ENCODE data around the gene TMEM184C. TPM values are rescaled to one million over a fixed set of nuclear protein-coding genes. Genes with fewer than 3 reads are reported as not detected.

TMEM184C gene
- total RNA-seq, 2 donors from 2014 or later, result 30.3 to 35.7 TPM

- no peak overlapping the region for H3K4me3 Mint-ChIP-seq
- Histone ChIP-seq H3K27me3 (ENCODE audit: control insufficient read depth, insufficient read depth, low read length, poor library complexity, severe bottlenecking) (no peaks in the 10 kb centered on the region), H3K27ac (ENCODE audit: low read depth, low read length) (no peak overlapping the region), H3K9ac (ENCODE audit: extremely low read depth, low read length, poor library complexity, severe bottlenecking) (no peak overlapping the region), H3K4me1 (ENCODE audit: control insufficient read depth, insufficient read depth, low read length) (no peaks in the 10 kb centered on the region), H3K9me3 (ENCODE audit: control insufficient read depth, low read length) (no peaks in the 10 kb centered on the region), H3K4me3 (ENCODE audit: low read length) (no peak overlapping the region), H3K36me3 (ENCODE audit: control insufficient read depth, insufficient read depth, low read length) (peaks cover 17% of the 10 kb centered on the region)
- peaks cover 41% of the 10 kb centered on the region for H3K36me3 Mint-ChIP-seq (ENCODE audit: low read depth)
- TF ChIP-seq, protein P1, sequence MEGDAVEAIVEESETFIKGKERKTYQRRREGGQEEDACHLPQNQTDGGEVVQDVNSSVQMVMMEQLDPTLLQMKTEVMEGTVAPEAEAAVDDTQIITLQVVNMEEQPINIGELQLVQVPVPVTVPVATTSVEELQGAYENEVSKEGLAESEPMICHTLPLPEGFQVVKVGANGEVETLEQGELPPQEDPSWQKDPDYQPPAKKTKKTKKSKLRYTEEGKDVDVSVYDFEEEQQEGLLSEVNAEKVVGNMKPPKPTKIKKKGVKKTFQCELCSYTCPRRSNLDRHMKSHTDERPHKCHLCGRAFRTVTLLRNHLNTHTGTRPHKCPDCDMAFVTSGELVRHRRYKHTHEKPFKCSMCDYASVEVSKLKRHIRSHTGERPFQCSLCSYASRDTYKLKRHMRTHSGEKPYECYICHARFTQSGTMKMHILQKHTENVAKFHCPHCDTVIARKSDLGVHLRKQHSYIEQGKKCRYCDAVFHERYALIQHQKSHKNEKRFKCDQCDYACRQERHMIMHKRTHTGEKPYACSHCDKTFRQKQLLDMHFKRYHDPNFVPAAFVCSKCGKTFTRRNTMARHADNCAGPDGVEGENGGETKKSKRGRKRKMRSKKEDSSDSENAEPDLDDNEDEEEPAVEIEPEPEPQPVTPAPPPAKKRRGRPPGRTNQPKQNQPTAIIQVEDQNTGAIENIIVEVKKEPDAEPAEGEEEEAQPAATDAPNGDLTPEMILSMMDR (conservative IDR thresholded peaks at IDR 0.05), result no peak
- 95 to 100% methylated on average over 1 of the region's 1 CpG for WGBS, 2 experiments (ENCODE audit: insufficient coverage in 1 of 2, insufficient read length in 1 of 2)
- H3K27ac Mint-ChIP-seq, result no peak overlapping the region
- H3K27me3 Mint-ChIP-seq (ENCODE audit: insufficient read depth), result no peaks in the 10 kb centered on the region
- DNase-seq, result no peak
- peaks cover 10% of the 10 kb centered on the region for H3K4me1 Mint-ChIP-seq
- H3K9me3 Mint-ChIP-seq, result no peaks in the 10 kb centered on the region
These were observed 57.3 kb downstream of the TMEM184C start for GRCh38 chr4:147674496-147674895.

GRCh38 chr4:147678106-147678505 lies 60.9 kb downstream of the TMEM184C start:
- H3K27me3 Mint-ChIP-seq (ENCODE audit: insufficient read depth), result no peaks in the 10 kb centered on the region
- Histone ChIP-seq H3K9ac (ENCODE audit: extremely low read depth, low read length, poor library complexity, severe bottlenecking) (no peak overlapping the region), H3K27me3 (ENCODE audit: control insufficient read depth, insufficient read depth, low read length, poor library complexity, severe bottlenecking) (no peaks in the 10 kb centered on the region), H3K4me3 (ENCODE audit: low read length) (no peak overlapping the region), H3K27ac (ENCODE audit: low read depth, low read length) (no peak overlapping the region), H3K36me3 (ENCODE audit: control insufficient read depth, insufficient read depth, low read length) (peaks cover 14% of the 10 kb centered on the region), H3K9me3 (ENCODE audit: control insufficient read depth, low read length) (no peaks in the 10 kb centered on the region), H3K4me1 (ENCODE audit: control insufficient read depth, insufficient read depth, low read length) (no peaks in the 10 kb centered on the region)
- TF ChIP-seq, protein P1 (conservative IDR thresholded peaks at IDR 0.05), result no peak
- H3K27ac Mint-ChIP-seq, result peak overlapping the region; percentile 64
- peaks cover 17% of the 10 kb centered on the region for H3K4me1 Mint-ChIP-seq
- DNase-seq, result no peak
- no peak overlapping the region for H3K4me3 Mint-ChIP-seq
- WGBS, 2 experiments (ENCODE audit: insufficient coverage in 1 of 2, insufficient read length in 1 of 2), result 83 to 94% methylated on average over 3 to 5 of the region's 5 CpGs
- H3K9me3 Mint-ChIP-seq, result no peaks in the 10 kb centered on the region
- peaks cover 21% of the 10 kb centered on the region for H3K36me3 Mint-ChIP-seq (ENCODE audit: low read depth)

DNA sequence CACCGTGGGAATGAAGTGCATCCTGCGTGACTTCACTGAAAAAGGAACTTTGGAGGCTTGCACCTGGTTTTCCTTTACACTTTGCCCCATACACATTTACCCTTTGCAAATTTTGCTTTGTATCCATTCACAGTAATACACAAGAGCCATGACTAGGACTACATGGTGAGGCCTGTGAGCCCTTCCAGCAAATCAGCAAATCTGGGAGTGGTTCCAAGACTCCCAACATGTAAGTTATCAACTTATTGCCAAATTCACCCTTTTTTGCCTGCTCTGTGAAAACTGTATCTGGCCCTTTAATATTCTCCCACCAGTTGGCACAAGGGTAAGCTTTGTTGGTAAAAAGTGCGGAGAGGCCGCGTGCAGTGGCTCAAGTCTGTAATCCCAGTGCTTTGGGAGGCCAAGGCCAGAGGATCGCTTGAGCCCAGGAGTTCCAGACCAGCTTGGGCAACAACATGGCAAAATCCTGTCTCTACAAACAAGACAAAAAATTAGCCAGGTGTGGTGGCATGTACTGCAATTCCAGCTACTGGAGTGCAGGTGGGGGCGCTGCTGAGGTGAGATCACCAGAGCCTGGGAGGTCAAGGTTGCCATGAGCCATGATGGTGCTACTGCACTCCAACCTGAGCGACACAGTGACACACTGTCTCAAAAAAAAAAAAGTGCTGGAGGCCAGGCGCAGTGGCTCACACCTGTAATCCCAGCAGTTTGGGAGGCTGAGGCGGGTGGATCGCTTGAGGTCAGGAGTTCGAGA lies 61.8 kb downstream of the TMEM184C start:
- no peak overlapping the region for H3K27ac ChIP-seq (ENCODE audit: low read depth, low read length)
- Mint-ChIP-seq H3K4me3 (no peak overlapping the region), H3K9me3 (no peaks in the 10 kb centered on the region), H3K36me3 (ENCODE audit: low read depth) (peaks cover 21% of the 10 kb centered on the region), H3K27ac (peak overlapping the region; percentile 80), H3K4me1 (peaks cover 20% of the 10 kb centered on the region), H3K27me3 (ENCODE audit: insufficient read depth) (no peaks in the 10 kb centered on the region)
- peaks cover 14% of the 10 kb centered on the region for H3K36me3 ChIP-seq (ENCODE audit: control insufficient read depth, insufficient read depth, low read length)
- no peaks in the 10 kb centered on the region for H3K27me3 ChIP-seq (ENCODE audit: control insufficient read depth, insufficient read depth, low read length, poor library complexity, severe bottlenecking)
- peak; percentile 86 for DNase-seq
- 91 to 96% methylated on average over 6 to 12 of the region's 12 CpGs for WGBS, 2 experiments (ENCODE audit: insufficient coverage in 1 of 2, insufficient read length in 1 of 2)
- H3K4me1 ChIP-seq (ENCODE audit: control insufficient read depth, insufficient read depth, low read length), result no peaks in the 10 kb centered on the region
- H3K4me3 ChIP-seq (ENCODE audit: low read length), result no peak overlapping the region
- H3K9me3 ChIP-seq (ENCODE audit: control insufficient read depth, low read length), result no peaks in the 10 kb centered on the region
- TF ChIP-seq, protein P1 (conservative IDR thresholded peaks at IDR 0.05), result peak; percentile 73
- no peak overlapping the region for H3K9ac ChIP-seq (ENCODE audit: extremely low read depth, low read length, poor library complexity, severe bottlenecking)
